ENCODE measurements around the gene LCOR. TPM values are rescaled to one million over a fixed set of nuclear protein-coding genes. Genes with fewer than 3 reads are reported as not detected.

The LCOR gene
- total and polyA plus RNA-seq, 9 of the 15 experiments (the other 6 are each of a cell fraction or from before 2014, with no cell fraction given) = 3.6 to 25.2 (median 14.4) TPM

DNA sequence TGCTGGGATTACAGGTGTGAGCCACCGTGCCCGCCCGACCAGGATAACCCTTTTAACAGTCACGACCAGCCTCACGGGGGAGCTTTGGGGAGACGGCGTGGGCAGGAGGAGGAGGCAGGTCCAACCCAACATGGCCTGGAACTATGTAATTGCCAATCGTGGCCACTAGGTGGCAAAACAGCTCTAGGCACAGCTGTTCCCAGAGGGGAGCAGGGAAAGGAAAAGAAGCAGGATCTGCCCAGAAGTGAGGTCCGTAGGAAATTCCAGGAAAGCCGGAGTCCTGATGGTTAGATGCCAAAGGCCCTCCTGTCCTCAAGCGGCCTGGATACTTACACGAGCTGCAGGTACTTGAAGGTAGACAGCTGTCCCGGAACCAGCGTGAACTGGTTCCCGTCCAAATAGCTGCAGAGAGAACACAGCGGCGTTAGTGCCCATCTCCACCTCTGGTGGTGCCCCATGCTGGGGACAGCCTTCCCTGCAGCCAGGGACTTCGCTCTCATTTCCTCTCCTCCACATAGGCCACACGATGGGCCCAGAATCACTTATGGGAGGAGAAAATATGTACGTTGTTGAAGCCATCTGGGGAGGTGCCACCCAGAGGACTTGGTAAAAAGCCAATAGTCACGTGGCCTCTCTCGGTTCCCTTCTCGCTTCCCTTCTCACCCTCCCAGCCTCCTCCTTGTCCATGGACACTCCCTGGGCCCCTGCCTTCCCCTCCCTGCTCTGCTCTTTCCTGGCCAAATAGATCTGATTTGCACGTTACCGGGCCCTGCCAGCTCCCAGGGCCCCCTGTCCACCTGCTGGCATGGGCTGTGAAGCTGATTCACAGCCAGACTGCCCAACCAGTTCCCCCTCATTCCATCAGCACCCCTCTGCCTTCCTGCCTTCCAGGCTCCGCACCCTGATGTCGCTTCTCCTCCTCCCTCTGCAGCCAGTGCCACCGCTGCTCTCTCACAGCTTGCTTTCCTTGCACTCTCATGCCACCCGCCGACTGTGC is 205.6 kb downstream of the LCOR start (continued):
- TF ChIP-seq, protein P1, sequence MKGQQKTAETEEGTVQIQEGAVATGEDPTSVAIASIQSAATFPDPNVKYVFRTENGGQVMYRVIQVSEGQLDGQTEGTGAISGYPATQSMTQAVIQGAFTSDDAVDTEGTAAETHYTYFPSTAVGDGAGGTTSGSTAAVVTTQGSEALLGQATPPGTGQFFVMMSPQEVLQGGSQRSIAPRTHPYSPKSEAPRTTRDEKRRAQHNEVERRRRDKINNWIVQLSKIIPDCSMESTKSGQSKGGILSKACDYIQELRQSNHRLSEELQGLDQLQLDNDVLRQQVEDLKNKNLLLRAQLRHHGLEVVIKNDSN (CRISPR knock-in tag; IDR thresholded peaks at IDR 0.05) = peak; percentile 38; the same call in 1 of the 2 replicates
- no peak for TF ChIP-seq MIER1 (IDR thresholded peaks at IDR 0.05; ENCODE audit: low read depth)
- TF ChIP-seq ZNF282 (CRISPR knock-in tag; IDR thresholded peaks at IDR 0.05) = no peak
- TF ChIP-seq RB1 (IDR thresholded peaks at IDR 0.05; ENCODE audit: low read depth) = 0 out of 2 replicates have a peak, but pooled peaks have one; percentile 28
- no peak for TF ChIP-seq PRMT5 (CRISPR knock-in tag; IDR thresholded peaks at IDR 0.05)
- TF ChIP-seq POLR3A (IDR thresholded peaks at IDR 0.05; ENCODE audit: borderline replicate concordance, extremely low read depth, insufficient read depth, insufficient read length) = no peak
- peak; percentile 51; the same call in 1 of the 2 replicates for TF ChIP-seq SMC3 (conservative IDR thresholded peaks at IDR 0.05; ENCODE audit: insufficient read depth, low read depth, low read length)
- no peak for TF ChIP-seq SOX6 (IDR thresholded peaks at IDR 0.05)

DNA sequence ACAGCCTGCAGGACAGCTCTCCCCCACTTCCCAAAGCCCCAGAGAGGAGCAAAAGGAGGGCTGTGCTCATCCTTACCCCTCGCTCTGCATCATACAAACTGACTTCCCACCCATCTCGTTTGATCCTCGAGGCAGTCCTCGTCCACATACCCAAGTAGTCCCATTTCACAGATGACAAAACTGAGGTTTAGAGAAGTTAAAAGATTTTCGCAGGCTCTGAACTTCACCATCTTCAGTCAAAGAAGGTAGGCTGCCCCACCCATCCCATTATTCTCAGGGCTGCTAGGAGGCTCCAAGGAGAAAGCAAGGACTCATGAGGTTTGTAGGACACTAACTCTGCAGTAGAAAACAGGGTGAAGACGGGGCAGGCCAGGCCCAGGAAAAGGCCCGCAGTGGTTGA is 206.6 kb downstream of the LCOR start:
- Histone ChIP-seq H3K79me2 (ENCODE audit: control insufficient read depth, insufficient read depth, low read length) (no peaks in the 10 kb centered on the region), H4K20me1 (replicated peaks; ENCODE audit: control insufficient read depth, insufficient read depth, low read length) (no peaks in the 10 kb centered on the region), H3K9ac (ENCODE audit: insufficient read depth in 1 of 2, low read depth in 2 of 2, low read length in 2 of 2) (no peak overlapping the region), H3K27ac (ENCODE audit: extremely low read depth, low read depth, low read length) (no peak overlapping the region), H3K4me2 (ENCODE audit: insufficient read depth, low read length) (no peak overlapping the region), H3K27me3 (ENCODE audit: control insufficient read depth in 2 of 2, insufficient read depth in 2 of 2, low read length in 2 of 2) (peaks cover 8 to 40% of the 10 kb centered on the region in 2 experiments; a peak in 3 of 5 replicates), H3K9me1 (ENCODE audit: control insufficient read depth, insufficient read depth, low read length) (no peaks in the 10 kb centered on the region), H3K9me3 (replicated peaks; ENCODE audit: control insufficient read depth, insufficient read depth, low read depth, low read length) (no peaks in the 10 kb centered on the region), H2AFZ (ENCODE audit: low read depth, low read length) (no peak overlapping the region), H3K36me3 (ENCODE audit: control insufficient read depth, insufficient read depth, low read length) (no peaks in the 10 kb centered on the region), H3K4me1 (replicated peaks in 1 of 2; ENCODE audit: control insufficient read depth in 2 of 2, insufficient read depth in 2 of 2, low read length in 2 of 2) (peaks cover 0 to 17% of the 10 kb centered on the region in 2 experiments; a peak in 3 of 5 replicates), H3K4me3 (no peak overlapping the region)
- intact Hi-C loops (cut with micrococcal nuclease) (no loop called here), in situ Hi-C loops (cut with MboI) (loop anchor here (10.0 kb wide), 1 partner anchor 394 kb away; no protein-coding TSS in a partner anchor)
- WGBS (ENCODE audit: insufficient coverage, low coverage, missing lambda C conversion rate) = 34% methylated on average over 7 of the region's 7 CpGs
- FAIRE-seq (no peak), ATAC-seq (no peak), DNase-seq (ENCODE audit: extremely low read depth in 1 of 4, low spot score in 3 of 4) (no peak)
- POLR2A ChIA-PET = no interaction called here
- TF ChIP-seq RBM25 (IDR thresholded peaks at IDR 0.05; ENCODE audit: low read depth, low read length, severe bottlenecking) = peak; percentile 75
- TF ChIP-seq BCOR (IDR thresholded peaks at IDR 0.05) = peak; percentile 72; the same call in 1 of the 2 replicates
- TF ChIP-seq LCOR (CRISPR knock-in tag; IDR thresholded peaks at IDR 0.05) = no peak
- TF ChIP-seq HDAC2 (IDR thresholded peaks at IDR 0.05) = peak; percentile 44; the same call in 1 of the 2 replicates
- TF ChIP-seq ADNP (tag; IDR thresholded peaks at IDR 0.05) = peak; percentile 66
- peak; percentile 19 for TF ChIP-seq PHF20 (IDR thresholded peaks at IDR 0.05; ENCODE audit: partially characterized antibody)
- TF ChIP-seq ILF3 (IDR thresholded peaks at IDR 0.05; ENCODE audit: borderline replicate concordance) = no peak
- peak; percentile 18 to 31; a peak in 1 of 4 replicates for TF ChIP-seq KDM1A (IDR thresholded peaks at IDR 0.05)
- no peak for TF ChIP-seq MCM7 (IDR thresholded peaks at IDR 0.05)
- CTCF ChIA-PET (ENCODE audit: low intra/inter-chr PET ratio) = no interaction called here
- BruUV-seq (replicated peaks) = no TSS peak
